ENCODE data around the gene AATF.
"Not testable (repeated sequence)": the region's sequence is repeated elsewhere in the genome, so short reads cannot be mapped to it uniquely, and the experiment has no call there.

Gene AATF

DNA sequence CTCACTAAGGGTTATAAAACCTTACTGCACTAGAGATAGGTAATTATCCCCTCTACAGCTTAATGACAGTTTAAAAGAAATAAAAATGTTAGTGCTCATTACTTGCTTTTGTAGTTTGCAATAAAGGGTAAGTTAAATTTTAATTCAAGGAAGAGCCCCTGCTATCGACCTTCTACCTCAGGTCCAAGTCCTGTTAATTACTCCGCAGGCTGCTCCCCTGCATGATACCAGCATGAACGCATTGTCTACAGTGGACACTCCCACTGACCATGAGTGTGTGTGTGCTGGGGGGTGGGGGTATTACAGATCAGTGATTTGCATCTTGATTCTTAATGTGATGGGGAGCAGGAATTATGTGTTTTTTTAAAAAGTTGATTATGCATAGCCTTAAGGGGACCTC lies 103.1 kb downstream of the AATF start:
- FAIRE-seq = no peak

DNA sequence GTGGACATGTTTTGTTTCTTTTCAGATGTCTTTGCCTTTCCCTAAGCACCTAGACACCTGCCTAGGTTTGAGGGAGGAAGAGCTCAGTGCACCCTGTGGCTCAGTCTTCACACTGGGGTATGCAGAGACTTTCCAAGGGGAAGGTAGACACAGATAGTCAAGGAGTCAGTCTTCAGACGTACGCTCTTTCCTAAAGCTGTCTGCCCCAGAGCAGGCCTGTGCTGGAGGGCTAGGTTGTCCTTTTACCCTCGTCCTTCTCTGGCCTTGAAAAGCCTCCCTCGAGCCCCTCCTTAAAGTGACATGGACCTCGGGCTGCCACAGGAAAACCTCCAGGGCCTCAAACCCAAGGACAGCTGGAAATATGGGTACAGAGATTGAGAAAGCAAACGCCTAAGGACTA lies 103.7 kb downstream of the AATF start:
- FAIRE-seq = no peak

DNA sequence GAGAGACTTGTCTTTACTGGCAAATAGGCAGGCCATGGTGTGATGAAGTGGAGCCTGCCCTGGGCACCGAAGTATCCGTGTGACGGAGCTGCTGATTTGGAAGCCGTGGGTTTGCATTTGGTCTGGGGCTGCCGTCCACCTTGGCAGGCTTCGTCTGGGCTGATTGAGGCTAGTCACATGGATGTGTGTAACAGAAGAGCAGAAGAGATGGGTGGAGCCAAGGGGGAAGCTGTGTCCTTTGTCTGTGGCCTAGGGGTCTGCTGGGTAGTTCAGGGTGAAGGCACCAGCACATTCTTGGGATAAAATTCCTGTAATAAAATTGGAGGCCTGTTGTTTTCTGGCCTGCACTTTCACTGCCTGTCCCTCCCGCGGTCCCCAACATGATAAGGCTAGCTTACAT lies 106.1 kb downstream of the AATF start:
- FAIRE-seq = no peak

DNA sequence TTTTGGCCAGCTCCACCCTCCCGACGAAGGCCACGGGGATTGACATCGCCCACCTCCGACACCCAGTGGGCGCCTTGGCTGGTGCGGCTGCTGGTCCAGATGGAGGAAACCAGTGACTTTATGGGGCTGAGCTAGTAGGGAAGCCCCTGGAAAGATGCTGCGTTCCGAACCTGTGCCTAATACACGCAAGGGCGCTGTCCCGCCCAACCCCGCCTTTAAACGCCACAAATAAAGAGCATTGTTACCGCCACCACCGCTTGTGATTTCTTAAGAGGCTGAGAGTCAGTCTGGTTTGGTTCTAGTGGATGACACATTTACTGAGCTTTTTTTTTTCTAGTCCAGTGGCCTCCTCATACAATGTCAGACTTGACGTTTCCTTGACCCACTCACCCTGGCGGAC lies 107.9 kb downstream of the AATF start:
- FAIRE-seq = no peak

DNA sequence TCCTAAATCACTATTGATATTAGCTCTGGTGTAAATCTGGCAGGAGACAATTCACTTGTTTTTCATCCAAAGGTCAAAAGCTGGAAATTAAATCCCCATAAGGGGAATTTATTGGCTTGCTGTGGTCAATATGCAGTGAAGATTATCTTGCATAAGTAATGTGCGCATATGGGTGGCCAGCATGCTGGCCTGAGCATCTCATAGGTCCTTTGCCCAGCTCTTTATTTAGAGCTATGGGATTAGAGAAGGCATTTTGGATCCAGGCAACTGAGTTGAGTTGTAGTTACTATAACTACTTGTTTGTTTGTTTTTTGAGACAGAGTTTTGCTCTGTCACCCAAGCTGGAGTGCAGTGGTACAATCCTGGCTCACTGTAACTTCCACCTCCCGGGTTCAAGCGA lies 110.7 kb downstream of the AATF start:
- no peak for FAIRE-seq

DNA sequence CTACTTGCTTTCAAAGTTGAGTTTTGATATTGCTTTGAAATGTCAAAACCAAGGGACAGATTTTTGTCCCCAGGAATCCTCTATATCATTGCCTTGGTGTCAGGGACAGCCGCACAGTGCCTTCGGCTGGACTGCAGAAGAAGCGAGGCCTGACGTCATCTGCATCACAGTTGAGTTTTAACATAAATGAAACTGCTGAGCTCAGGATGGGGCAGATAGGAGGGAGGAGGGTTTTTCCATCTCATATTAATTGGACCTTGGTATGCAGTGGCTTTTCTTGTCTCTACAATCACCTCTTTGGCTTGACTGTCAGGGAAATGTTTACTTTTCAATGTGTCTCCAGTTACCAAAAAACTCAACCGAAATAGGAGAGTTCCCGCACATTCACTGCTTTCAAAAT lies 111.3 kb downstream of the AATF start:
- no peak for FAIRE-seq

DNA sequence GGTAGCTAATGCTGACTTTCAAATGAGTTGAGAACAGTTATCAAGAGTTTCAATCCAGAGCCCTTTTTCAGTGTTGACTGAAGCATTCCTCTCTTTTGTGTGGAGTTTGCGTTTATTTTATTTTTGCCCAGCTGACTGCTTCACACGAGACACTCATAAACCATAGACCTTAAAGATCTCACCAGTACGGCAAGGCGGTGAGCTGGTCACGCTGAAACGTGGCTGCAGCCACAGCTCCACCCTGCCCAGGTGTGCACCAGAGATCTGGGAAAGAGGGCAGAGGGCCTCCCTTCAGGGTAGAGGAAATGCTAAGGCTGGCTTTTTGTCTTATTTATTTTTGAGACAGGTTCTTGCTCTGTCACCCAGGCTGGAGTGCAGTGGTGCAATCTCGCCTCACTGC lies 112.2 kb downstream of the AATF start:
- FAIRE-seq = no peak

DNA sequence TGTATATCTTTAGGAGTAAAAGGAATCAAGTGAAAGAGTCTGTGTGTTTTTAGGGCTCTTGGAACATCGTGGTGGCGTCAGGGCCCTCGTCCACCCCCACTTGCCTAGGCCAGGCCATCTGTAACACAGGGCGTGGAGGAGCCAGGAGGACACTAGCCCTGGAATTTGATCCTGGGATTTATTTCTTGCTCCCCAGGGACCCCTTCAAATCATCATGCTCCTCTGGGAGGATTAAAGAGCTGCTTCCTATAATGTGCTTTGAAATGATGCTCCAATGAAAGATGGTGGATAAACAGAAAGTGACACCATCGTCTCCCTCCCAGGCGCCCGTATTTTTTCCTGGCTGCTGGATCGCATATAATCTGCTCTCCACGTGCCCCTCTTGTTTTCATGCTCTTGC lies 113.3 kb downstream of the AATF start:
- FAIRE-seq = no peak

DNA sequence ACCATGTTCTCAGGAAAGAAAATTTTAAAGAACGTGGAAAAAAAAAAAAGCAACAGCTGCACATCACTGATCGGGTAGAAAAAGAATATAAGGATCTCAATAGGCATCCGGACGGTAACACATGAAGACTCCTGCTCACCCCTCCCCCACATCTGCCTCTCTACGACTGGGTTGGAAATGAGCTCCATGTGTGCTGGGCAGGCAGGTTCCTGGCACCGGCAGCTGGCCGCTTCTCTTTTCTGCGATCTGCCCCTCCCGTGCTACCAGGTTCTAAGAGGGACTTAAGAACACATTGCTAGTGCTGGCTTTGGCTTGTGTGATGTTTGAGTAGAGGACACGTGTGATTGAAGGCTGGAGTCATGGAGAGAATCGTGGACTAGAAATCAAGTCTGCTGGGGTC lies 115.5 kb downstream of the AATF start:
- FAIRE-seq = no peak

DNA sequence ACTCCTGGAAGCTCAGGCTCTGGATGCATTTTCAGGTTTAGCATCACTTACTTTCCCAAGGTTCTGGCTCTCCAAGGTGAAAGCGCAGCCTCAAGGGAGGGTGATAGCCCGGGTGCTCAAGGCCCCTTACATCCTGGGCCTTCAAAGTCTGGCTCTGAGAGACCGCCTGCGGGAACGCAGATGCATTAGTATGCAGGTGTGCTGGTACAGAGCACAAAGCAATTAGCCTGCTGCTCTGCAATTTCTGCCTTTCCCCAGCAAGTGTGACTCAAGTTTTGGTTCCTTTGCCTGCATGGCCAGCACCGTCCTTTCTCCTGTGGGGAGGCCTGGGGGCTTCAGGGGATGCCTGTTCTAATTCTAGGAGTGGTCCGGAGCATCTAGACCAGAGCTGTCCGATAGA lies 116.2 kb downstream of the AATF start:
- no peak for FAIRE-seq

DNA sequence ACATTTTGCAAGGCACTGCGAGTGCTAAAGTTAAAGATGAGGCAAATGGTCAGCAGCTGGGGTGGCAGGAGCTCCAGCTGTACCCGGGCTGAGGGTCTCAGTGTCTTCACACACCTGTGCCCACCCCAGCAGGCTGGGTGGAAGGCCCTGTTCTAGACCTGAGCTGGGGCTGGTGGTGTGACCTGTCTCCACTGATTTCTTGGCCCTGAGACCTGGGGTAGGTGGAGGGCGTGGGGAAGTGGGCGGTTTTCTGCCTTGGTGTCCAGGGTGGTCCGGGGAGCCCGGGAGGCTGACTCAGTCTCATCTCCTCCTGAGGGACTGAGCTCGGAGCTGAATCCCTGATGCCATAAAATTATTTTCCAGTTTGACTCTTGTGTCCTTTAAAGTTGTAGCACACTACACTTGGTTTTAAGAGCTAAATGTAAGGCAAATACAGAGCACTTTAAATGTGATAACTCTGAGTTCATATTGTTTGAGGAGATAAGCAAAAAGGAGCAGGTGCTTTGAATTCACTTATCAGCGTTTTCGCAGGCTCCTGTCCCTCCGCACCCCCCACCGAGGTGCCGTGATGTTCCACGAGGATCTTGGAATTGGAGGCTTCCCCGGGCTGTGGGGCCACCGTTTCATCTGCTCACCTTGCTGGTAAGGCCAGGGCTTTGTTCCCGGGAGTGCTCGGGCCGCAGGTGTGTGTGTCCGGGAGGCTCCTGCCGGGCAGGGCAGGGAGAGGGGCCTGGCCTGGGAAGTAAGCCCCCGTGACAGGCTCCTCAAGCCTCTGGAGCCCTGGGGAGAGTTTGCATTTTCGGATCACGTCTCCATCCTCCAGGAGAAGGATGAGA lies 117.0 kb downstream of the AATF start:
- no peak for FAIRE-seq

DNA sequence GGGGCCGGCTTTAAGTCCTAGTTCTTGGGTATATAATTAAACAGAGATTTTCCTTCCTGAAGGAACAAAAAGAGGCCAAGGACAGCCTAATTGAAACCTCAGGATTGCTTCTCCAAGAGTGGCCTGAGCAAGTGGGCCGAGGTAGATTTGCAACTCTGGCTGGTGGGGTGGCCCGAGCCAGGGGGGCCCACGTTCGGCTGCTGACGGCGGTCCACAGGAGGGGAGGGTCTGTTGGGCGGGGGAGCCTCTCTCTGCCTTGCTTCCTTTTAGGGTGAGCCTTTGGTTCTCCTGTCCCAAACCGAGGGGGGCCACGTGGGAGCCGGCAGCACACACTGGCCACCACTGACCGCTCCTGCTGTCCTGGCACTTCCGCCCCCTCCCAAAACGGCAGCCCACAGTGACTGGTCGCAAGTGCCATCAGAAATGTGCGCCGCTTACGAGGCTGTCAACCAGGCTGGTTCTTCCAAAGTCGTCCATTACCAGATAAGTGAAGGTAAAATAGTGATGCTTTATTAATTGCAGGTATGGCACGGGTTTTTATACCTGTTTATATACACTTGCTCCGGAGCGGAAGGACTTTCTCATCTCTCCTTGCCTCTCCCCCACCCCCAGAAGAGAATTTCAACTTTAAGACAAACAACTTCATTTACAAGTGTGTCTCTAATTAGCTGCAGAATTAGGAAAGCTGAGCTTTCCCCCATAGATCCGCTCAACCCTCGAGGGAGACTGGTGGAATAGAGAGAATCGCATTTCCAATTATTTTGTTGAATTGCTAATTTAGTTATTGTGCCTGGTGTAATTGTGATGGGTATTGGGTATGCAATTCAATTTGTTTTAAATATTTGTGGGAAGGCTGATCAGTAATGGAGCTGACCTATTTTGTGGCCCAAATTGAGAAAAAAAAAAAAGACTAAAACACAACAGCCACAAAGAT lies 117.8 kb downstream of the AATF start:
- FAIRE-seq = no peak

DNA sequence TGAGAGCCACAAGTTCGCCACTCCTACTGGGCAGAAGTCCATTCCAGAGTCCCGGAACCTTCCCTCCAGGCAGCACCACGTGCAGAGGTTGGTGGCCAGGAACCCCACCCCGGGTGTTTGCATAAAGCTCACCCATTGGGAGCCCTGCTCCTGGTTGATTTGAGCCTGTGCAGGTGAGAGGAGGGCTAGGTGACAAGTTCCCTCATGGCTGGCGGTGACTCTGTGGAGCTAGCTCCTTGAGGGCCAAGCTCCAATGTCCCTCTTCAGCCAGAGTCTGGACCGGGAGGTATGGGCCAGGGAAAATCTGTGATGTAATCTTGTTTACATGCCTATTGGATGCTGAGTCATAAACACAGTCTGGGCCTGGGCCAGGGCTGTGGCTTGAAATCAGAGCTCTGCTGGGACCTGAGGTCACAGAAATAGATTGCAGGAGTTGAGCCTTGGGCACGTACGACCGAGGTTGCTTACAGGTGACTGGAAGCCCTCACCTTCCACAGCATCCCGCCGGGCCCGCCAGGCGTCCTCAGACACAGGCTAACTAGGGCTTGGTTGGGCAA lies 118.9 kb downstream of the AATF start:
- no peak for FAIRE-seq

DNA sequence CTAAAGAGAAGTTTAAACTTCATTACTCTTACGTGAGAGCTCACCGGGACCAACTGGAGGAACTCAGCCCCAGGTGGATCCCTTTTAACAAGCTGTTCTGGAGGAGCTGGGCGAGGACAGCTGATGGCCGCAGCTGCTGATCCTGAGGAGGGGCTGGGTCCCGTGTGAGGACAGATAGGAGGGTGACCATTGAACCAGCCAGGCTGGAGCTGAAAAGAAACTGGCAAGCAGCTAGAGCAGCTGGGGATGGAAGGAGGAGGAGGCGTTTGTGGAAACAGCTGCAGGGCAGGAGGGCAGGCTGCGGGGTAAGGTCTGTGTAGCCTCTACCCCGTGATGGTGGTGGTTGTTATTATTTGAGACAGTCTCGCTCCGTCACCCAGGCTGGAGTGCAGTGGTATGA lies 119.5 kb downstream of the AATF start:
- FAIRE-seq = no peak

DNA sequence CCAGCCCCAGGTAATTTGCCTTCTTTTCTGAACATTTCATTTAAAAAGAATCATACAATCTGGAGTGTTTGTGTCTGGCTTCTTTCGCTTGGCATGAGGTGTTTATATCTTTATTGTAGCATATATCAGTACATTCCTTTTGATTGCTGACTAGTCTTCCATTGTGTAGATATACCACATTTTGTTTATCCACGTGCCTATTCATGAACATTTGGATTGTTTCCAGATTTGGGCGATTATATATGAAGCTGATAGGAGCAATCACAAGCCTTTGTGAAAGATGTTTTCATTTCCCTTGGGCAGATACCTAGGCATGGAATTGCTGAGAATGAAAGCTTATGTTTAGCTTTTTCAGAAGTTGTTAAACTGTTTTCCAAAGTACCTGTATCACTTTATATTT lies 120.3 kb downstream of the AATF start:
- FAIRE-seq = no peak

DNA sequence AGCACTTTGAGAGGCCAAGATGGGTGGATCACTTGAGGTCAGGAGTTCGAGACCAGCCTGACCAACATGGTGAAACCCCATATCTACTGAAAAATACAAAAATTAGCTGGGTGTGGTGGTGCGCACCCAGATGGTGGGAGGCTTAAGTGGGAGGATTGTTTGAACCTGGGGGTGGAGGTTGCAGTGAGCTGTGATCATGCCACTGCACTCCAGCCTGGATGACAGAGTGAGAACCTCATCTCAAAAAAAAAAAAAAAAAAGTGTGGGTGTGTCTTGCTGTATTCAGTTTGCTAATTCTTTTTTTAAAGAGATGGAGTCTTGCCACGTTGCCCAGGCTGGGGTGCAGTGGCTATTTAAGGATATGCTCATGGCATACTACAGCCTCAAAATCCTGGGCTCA lies 124.7 kb downstream of the AATF start:
- FAIRE-seq = not testable (repeated sequence)

DNA sequence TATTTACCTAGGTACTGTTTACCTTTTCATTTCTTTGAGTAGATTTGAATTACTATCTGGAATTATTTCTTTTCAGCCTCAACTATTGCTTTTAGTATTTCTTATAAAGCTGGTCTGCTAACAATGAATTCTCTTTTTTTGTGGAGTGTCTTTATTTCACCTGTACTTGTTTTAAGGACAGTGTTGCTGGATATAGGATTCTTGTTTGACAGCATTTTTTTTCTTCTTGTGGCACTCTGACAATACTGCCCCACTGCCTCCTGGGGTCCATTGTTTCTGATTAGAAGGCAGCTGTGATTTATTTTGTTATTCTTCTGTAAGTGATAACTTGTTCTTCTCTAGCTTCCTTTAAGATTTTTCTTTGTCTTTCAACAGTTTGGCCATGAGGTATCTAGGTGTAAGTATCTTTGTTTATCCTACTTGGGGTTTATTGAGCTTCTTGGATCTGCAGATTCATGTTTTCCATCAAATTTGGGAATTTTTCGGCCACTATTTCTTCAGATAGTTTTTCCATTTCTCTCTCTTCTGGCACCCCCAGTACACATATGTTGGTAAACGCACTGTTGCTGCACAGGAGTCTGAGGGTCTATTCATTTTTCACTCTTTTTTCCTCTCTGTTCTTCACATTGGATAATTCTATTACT lies 130.4 kb downstream of the AATF start:
- FAIRE-seq = no peak

DNA sequence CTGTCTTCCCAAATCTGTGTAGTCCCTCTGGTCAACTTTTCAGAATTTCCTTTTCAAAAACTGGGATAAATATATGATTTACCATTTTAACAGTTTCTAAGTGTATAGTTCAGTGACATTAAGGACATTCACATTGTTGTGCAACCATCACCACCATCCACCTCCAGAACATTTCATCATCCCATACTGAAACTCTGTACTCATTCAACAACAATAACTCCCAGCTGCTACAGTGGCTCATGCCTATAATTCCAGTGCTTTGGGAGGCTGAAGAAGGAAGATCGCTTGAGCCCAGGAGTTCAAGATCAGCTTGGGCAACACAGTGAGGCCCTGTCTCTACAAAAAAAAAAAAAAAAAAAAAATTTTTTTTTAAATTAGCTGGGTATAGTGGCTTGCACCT lies 131.0 kb downstream of the AATF start:
- no peak for FAIRE-seq

DNA sequence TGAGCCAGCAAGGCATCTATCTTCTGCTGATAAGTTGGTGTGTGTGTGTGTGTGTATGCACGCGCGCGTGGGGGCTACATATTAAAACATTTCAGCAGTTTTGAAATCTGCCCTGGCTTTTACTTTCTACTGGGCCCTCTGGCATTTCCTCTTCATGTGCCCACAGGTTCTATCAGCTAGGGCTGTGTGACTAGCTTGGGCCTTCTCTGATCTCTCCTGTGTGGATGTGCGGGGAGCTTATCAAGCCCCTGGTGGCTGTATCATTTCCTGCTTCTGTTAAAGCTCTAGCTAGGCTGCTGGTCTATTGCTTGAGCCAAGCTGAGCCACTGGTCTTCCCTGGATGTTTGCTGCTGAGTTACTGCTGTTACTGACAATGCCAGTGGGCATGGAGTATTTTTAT lies 132.5 kb downstream of the AATF start:
- no peak for FAIRE-seq

DNA sequence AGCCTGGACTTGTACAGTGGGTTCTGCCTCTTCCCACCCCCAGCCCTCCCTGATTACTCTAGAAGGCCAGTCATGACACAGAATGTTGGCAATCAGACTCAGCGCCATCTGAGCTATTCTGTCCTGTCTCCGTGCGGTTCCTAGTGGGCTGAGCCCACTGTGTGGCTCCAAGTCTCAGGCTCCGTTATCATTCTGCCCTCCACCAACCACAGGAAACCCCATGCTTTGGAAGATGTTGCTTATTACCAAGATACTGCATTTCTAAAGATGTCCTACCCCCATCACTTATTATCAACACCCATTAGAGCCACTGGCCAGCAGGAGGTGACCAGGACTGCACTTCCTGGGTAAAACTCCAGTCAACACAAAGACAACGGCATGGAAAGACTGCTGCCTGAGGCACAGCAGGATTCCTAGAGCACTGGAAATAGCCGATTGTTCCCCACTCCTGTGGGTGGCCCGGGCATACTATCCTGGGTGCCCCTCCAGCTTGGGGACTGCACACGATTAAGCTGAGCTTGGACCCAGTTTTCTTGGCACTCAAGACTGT lies 133.6 kb downstream of the AATF start:
- no peak for FAIRE-seq

DNA sequence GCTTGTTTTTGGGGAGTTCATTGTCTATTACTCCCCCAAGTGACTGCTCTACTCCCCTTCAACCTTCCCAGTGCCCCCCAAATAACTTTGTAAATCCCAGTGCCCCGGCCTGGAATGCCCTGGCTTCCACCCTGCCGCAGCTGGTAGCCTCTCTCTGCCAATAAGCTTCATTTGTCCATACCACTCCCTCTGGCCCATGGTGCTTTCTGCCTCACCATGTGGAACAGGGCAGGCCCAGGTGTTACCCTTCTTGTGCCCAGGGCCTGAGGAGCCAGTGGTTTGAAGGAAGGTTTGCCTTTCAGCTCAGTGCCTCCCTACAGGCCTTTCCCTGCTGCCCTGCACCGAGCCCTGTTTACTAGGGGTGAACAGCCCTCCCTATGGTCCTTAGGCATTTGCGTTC lies 134.2 kb downstream of the AATF start:
- FAIRE-seq = no peak

DNA sequence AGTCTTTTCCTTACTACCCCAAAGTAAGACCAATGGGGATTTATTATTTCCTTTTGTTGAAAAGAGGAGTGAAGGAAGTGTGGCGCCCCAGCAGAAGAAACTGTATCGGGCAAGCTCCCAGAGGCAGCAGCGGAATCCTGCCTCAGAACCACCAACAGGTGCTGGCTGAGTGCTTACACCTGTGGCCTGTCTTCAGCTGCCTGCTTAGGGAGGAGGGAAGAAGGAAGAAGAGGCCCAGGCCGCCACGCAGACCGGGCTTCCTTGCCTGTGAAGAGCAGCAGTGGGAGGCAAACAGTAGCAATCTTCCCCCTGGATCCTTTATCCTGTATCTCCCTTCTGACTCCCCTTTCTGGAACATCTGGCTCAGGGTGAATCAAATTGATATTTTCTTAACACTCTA lies 134.7 kb downstream of the AATF start:
- FAIRE-seq = no peak

DNA sequence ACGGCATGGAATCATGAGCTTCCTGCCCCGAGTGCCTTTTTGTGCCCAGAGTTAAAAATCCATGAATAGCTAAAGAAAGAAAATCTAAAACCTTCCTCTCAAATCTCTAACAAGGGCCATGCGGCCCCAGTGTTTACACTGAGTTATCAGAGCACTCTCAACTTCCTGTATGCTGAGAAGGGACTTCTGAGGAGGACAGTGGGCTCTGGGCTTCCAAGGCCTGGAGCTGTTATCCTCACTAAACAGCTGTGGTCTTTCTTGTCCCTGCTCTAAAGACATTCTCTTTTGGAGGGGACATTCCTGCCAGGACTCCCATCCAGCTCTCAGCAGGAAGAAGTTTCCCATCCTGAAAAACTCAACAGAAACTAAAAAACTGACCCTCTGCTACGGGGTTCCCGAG lies 135.6 kb downstream of the AATF start:
- FAIRE-seq = no peak

Data from colon (tissue), 2 donors.